Cerebellar cortex (tissue), 1 donor: Measurements from ENCODE around the gene HPN.
"Not testable (repeated sequence)": the region's sequence is repeated elsewhere in the genome, so short reads cannot be mapped to it uniquely, and the experiment has no call there.

Experiments used
- DNase-seq: peaks from one replicate; pipeline ENCODE4 v3.0.0-alpha.2; 2015; ENCODE audit warnings: low spot score

The HPN gene

GRCh38 chr19:35009424-35010415, 31.8 kb upstream of the HPN start:
- no peak for DNase-seq

GRCh38 chr19:35011091-35011689, 30.3 kb upstream of the HPN start:
- DNase-seq, result no peak

GRCh38 chr19:35011737-35012682, 29.5 kb upstream of the HPN start:
- no peak for DNase-seq

GRCh38 chr19:35013041-35013819, 28.3 kb upstream of the HPN start:
- DNase-seq, result peak; percentile 49

- no peak for DNase-seq
Measured at GRCh38 chr19:35013820-35014754, 27.4 kb upstream of the HPN start.

GRCh38 chr19:35014774-35015173, 26.7 kb upstream of the HPN start:
- not testable (repeated sequence) for DNase-seq

GRCh38 chr19:35015270-35015953, 26.1 kb upstream of the HPN start:
- DNase-seq, result no peak

GRCh38 chr19:35015954-35016351, 25.6 kb upstream of the HPN start:
- DNase-seq, result no peak

GRCh38 chr19:35017507-35017906, 24.0 kb upstream of the HPN start:
- DNase-seq, result no peak

- DNase-seq, result no peak
Measured at GRCh38 chr19:35018379-35018778, 23.1 kb upstream of the HPN start.

- no peak for DNase-seq
Measured at GRCh38 chr19:35019144-35019543, 22.4 kb upstream of the HPN start.

GRCh38 chr19:35021016-35021415, 20.5 kb upstream of the HPN start:
- DNase-seq, result no peak

GRCh38 chr19:35021596-35021995, 19.9 kb upstream of the HPN start:
- DNase-seq, result no peak

GRCh38 chr19:35022460-35022859, 19.1 kb upstream of the HPN start:
- no peak for DNase-seq

- no peak for DNase-seq
Measured at GRCh38 chr19:35023428-35023827, 18.1 kb upstream of the HPN start.

GRCh38 chr19:35024095-35024494, 17.4 kb upstream of the HPN start:
- no peak for DNase-seq

- no peak for DNase-seq
Measured at GRCh38 chr19:35025969-35026368, 15.6 kb upstream of the HPN start.

- no peak for DNase-seq
Measured at GRCh38 chr19:35026418-35026817, 15.1 kb upstream of the HPN start.

- no peak for DNase-seq
Measured at GRCh38 chr19:35027009-35027408, 14.5 kb upstream of the HPN start.
